GM15510 (cell line): Measurements from ENCODE around the gene SIGLEC14.
"Not testable (repeated sequence)": the region's sequence is repeated elsewhere in the genome, so short reads cannot be mapped to it uniquely, and the experiment has no call there.

Source experiments
- POLR2A ChIP-seq: IDR thresholded peaks from 3 replicates; pipeline ENCODE4 v1.6.1; 2011; ENCODE audit warnings: borderline replicate concordance; ENCODE audit not compliant: insufficient read length; ENCODE audit errors: extremely low read depth

The SIGLEC14 gene

DNA sequence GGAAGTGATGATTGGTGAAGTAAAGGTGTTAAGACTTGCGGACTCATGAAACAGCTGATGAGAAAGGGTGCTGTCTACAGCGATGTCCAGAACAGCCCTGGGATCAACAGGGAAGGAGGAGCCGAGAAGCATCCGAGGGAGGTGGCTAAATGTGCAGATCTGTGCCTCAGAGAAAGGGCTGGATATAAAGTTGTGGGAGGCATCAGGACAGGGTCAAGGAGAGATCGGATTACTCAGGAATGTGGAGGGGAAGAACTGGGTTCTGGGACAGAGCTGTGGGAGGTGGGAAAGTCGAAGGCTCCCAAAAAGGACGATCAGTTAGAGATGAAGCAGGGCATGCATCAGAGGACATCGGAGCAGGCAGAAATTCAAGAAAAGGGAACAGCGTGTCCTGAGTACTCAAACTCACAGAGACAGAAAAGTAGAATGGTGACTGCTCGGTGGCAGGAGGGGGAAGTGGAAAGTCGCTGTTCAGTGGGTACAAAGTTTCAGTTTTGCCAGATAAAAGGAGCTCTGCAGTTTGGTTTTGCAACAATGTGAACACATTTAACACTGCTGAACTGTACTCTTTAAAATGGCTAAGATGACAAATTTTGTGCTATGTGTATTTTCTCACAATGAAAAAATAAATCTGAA is 1.9 kb downstream of the SIGLEC14 start:
- TF ChIP-seq POLR2A = no peak

DNA sequence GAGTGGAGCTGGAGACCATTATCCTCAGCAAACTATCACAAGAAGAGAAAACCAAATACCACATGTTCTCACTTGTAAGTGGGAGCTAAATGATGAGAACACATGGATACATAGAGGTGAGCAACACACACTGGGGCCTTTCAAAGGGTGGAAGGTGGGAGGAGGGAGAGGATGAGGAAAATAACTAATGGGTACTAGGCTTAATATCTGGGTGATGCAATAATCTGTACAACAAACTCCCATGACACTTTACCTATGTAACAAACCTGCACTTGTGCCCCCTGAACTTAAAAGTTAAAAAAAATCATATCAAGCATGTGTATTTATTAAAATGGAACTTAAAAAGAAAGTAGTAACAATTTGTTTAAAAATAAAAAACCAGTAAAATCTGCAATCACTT is 5.0 kb downstream of the SIGLEC14 start:
- no peak for TF ChIP-seq POLR2A

DNA sequence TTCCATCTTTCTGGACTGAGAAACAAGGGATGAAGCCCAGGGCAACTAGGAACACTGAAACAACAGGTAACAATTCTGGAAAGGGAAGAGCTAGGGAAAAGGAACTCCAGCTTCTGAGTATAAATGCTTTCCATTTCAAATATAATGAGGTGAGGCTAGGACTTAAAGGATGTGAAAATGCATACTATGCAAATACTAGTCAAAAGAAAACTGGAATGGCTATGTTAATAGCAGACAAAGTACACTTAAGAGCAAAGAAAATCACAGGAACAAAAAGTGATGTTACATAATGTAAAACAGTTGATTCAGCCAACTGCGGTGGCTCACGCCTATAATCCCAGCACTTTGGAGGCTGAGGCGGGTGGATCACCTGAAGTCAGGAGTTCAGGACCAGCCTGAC is 6.2 kb downstream of the SIGLEC14 start:
- no peak for TF ChIP-seq POLR2A

DNA sequence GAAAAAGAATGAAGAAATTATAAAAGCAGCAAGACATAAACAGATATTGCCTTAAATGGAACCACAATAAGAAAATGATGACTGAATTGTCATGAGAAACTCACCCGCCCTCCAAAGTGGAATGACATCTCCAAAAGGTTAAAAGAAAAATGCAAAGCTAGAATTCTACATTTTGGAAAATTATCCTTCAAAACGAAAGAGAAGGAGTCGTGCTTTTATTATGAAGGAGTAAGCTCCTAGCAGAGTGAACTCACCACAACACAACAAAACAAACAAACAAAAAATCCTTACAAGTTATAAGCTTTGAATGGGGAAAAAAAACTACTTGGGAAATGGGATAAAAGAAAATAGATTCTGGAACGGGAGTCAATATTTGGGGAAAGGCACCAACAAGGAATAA is 6.7 kb downstream of the SIGLEC14 start:
- TF ChIP-seq POLR2A = no peak

DNA sequence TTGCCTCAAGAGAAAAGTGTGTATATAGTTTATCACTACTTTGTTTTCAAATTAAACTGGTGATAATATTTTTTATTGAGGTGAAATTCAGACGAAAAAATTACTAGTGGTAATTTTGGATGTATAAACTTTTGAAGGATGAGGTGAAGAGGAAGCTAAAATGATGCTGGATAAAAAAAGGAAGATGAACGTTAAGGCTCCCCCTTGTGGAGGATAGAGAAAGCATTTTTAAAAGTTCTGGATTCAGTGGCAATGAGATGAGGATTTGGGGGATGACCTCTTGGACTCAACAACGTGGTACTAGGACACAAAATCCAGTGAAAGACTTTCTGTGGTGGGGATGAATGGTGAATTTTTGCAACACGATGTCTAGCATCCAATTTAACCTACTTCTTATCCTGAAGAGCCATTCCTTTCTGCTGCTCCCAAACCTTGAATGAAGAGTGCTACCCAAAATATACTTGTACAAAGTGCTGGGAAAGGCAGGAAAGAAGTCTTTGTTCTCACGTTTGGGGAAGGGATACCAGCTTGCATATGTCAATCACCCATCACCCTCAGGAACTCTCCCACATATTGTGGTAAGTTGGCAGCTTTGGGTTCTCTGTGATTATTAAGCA is 9.2 kb downstream of the SIGLEC14 start:
- TF ChIP-seq POLR2A = no peak

DNA sequence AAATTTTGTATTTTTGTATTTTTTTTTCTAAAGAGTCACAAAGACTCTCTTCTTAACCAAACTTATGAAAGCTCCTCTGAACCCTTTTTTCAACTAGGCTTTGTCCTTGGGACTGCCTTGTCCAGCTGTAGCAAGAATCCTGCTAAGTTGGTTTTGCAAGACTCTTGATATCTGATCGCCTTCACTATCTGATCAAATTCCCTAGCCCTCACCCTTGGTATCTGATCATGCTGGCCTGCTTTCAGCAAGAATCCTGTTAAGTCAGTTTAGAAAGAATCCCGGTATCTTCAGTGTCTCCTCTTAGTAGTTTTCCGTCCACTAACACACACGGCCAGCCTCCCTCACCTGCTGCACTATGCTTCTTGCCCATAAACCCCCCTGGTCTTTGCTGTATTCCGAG is 14.5 kb downstream of the SIGLEC14 start:
- TF ChIP-seq POLR2A = no peak

DNA sequence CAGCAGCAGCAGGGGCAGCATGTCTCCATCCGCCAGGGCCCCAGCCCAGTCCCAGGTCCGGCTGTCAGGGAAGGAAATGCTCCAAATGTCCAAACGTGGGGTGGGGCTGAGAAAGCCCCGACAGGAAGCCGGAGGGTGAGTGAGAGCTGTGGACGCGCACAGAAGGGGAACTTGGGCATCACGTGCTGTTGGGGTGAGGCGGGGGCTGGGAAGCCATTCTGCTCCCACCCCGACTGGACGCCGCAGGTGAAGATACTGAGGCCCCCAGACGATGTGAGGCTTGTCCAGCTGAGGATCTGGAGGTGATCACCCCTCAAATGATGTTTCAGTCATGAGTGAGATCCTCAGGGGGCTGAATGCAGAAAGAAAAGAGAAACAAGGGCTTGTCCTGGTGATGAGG is 16.3 kb downstream of the SIGLEC14 start, which contains the start of gene SIGLEC5:
SIGLEC5 (minus strand) TSS at position 87 of the 400 bp plus-strand sequence; CDS start at position 21, 66 bp downstream.
- TF ChIP-seq POLR2A = not testable (repeated sequence)

DNA sequence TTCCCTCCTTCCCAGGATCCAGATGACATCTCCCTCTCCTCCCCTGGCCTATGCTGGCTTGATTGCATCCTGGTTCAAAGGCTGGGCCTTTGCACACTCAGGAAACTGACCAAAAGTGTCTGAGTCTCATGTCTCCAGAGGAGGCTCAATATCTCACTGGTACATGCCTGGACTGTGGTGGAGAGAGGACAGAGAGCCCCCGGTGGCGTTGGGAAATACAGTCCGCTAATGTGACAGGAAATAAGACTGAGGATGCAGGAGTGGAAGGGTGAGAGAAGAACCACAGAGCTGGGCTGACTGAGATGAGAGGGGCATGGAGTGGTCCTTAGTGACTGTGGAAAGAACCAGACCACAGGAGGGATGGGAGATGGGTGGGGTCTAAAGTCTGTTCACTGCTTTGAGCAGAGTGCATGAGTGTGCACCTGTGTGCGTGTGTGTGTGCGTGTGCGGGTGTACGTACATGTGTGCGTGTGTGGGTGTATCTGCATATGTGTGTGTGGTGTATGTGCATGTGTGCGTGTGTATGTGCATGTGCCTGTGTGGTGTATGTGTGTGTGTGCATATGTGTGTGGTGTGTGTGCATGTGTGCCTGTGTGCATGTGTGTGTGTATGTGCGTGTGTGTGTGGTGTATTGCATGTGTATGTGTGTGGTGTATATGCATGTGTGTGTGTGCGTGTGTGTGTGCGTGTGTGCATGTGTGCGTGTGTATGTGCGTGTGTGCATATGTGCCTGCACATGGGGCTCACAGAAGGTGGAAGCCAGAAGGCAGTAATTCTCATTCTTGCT is 18.3 kb downstream of the SIGLEC14 start:
- TF ChIP-seq POLR2A = no peak

DNA sequence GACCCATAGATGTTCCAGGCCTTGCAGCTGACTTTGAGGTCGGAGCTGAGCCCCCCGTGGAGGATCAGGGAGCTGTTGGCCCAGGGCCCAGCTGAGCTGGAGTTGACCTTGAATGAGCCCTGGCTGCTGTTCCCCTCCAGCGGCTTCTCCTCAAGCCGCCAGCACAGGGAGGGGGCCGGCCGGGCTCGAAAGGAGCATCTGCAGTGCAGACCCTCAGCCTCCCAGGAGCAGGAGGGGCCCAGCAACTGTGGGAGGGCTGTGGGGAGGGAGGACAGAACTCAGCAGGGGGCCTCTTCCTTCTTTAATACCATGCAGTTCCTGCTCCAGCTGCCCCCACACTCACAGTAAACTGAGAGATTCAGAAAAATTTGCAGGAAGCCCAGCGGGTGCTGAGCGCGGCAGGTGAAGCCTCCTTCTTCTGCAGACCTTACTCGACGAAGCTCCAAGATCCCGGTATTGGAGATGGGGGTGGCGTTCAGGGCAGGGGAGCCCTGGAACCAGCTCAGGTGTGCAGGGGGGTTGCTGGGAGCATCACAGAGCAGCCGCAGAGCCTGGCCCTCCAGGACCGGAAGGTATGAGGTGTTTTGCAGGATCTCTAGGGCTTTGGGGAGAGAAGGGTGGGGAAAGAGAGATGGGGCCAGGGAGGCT is 19.0 kb downstream of the SIGLEC14 start:
- no peak for TF ChIP-seq POLR2A

DNA sequence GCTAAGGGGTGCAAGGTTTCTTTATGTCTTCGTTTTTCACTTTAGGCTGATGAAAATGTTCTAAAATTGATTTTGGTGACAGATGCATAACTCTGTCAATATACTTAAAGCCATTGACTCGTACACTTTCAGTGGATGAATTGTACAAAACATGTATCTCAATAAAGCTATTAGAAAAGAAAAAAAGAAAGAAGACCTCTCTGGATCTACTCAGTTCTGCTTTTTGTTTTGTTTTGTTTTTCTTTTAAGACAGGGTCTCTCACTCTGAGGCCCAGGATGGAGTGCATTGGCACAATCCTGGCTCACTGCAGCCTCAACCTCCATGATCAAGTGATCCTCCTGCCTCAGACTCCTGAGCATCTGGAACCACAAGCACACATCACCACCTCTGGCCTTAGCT is 19.9 kb downstream of the SIGLEC14 start:
- TF ChIP-seq POLR2A = no peak

DNA sequence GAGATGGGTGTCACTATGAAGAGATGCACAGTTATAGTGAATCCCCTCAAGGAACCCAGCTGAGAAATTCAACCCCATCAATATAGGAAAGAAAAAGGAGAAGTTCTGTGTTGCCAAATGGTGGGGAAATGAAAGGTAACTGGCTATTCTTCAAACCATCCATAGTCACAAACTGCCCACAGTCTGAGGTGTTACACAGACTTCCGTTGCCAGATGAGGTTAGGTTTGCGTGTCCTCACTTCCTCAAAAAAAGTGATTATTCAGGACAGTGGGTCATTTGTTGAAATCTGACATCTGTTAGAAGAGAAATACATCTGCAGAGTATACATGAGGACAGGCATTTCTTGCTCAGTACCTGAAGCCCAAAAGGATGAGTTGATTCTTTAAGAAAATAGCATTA is 25.4 kb downstream of the SIGLEC14 start:
- TF ChIP-seq POLR2A = no peak

DNA sequence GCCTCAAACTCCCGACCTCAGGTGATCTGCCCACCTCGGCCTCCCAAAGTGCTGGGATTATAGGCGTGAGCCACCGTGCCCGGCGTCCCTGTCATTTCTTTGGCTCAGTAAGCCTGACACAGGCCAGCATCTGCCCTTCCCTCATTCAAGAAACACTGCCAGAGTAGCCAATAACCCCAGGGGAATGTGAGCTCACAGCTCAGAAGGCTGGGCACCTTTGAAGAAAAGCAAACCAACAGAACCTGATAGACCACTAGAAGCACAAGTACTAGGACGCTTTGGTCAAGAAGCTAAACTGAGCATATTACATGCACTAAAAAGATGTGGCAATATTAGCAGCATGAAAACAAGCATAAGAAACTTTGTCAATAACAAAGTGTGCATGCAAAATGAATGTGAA is 30.6 kb downstream of the SIGLEC14 start:
- no peak for TF ChIP-seq POLR2A

DNA sequence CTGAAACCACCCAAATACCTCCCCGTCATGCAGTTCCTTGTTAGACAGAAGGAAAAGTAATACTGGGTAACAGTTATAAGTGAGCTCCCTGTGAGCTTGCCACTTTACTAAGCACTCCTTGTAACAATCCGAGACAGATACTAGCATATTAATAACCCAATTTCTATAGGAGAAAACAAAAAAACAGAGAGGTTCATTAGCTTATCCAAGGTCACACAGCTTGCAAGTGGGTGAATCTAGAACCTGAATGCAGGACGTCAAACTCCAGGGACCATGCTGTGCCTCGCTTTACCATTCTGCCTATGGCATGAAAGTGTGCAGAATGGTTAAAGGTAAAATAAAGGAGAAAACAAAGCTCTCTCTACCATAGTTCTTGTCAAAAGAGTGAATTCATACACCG is 31.8 kb downstream of the SIGLEC14 start:
- TF ChIP-seq POLR2A = no peak

DNA sequence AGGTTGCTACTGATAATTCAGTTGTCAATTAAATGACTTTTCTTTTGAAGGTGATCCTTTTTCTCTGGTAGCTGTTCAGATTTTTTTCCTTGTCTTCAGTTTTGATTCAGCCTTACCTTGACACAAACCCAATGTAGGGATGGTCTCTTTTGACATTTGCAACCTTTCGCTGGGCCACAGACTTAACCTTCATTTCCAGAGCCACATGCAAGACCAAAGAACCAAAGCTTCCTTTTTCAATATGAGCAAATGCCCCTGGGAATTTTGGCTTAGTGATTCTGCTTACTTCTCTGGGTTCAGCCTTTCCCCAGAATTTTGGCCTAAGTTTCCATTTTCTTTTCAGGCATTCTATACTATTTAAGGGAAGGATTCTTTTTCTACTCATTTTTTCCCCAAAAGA is 36.0 kb downstream of the SIGLEC14 start:
- TF ChIP-seq POLR2A = no peak

DNA sequence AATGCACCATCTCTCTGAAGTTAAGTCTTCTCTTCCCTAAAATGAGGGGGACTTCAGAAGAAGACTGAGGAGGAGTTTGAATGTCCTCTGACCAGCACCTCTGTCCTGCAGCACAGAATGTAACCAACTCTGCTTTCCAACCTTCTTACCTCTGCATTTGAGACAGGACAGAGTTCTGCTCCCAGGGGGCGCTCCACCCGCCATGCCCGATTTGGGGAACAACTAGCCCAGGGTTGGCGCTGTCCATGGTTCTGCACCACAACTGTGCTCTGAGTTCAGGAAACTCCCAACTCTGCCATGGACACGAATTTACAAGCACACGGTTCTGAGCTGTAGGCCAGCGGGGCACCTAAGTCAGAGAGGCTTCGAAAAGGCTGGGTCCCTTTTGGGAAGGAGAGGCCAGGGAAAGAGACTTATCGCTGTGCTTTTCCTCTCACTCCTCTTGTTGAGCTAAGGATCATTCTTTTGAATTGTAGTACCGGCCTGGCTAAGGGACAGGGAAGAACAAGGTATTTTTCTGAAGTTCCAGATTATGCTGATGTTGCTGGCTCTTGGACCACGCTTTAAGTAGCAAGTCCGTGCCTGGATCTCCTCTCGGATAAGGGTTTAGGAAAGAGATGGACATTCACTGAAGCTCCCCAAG is 38.6 kb downstream of the SIGLEC14 start:
- no peak for TF ChIP-seq POLR2A
